ENCODE results near the gene SPTSSA.

DNA sequence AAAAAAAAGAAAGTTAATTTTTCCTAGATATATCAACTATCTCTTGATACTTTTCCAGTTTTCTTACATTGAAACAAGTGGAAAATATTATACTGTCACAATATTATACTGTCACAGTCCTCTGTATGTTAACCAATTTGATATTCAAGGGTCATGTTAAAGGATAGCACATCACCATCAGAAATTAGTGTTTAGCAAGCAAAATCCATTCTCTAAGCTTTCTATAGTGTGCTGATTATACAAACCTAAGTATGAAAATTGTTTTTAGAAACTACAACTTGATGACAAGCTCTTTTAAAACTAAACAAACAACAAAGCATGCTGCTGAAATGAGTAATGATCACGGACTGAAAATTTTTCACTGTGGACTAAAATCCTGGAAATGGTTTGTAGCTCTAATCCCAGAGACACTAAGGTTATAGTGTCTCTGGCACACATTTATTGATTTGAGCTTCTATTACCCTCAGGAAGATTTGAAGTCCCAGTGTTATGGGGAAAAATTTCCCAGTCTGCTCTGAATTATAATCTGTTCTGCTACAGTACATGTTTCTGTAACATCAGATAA lies 9.7 kb downstream of the SPTSSA start:
- TF ChIP-seq EZH2 (IDR thresholded peaks at IDR 0.05; ENCODE audit: low read length, unreplicated experiment), result no peak
- TF ChIP-seq, protein P1, sequence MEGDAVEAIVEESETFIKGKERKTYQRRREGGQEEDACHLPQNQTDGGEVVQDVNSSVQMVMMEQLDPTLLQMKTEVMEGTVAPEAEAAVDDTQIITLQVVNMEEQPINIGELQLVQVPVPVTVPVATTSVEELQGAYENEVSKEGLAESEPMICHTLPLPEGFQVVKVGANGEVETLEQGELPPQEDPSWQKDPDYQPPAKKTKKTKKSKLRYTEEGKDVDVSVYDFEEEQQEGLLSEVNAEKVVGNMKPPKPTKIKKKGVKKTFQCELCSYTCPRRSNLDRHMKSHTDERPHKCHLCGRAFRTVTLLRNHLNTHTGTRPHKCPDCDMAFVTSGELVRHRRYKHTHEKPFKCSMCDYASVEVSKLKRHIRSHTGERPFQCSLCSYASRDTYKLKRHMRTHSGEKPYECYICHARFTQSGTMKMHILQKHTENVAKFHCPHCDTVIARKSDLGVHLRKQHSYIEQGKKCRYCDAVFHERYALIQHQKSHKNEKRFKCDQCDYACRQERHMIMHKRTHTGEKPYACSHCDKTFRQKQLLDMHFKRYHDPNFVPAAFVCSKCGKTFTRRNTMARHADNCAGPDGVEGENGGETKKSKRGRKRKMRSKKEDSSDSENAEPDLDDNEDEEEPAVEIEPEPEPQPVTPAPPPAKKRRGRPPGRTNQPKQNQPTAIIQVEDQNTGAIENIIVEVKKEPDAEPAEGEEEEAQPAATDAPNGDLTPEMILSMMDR (conservative IDR thresholded peaks at IDR 0.05; ENCODE audit: low read depth, low read length), result no peak
